ENCODE measurements around the gene RAD17.
A peak's percentile ranks its signal among the peaks of the same experiment; 100 is the strongest.

Gene RAD17

GRCh38 chr5:69414885-69415583, 45.4 kb downstream of the RAD17 start, which contains the start of gene MARVELD2:
Gene MARVELD2, plus strand, starts transcription at chr5:69415116. Its CDS starts 4,270 bp downstream, at chr5:69419386.
- peak within 1 kb of the TSS; percentile 89 for H3K4me3 ChIP-seq (ENCODE audit: low read length)
- H2BK120ac ChIP-seq (ENCODE audit: low read depth, low read length): no peak within 1 kb of the TSS
- peak within 1 kb of the TSS; percentile 17 for H3K18ac ChIP-seq (ENCODE audit: low read length)
- no peak within 1 kb of the TSS for H4K5ac ChIP-seq (ENCODE audit: low read length)
- peak within 1 kb of the TSS; percentile 79 for H3K4me2 ChIP-seq (ENCODE audit: low read length)
- H3K4ac ChIP-seq (ENCODE audit: low read depth, low read length): peak within 1 kb of the TSS; percentile 74
- peaks cover 6% of the 10 kb centered on the region for H3K36me3 ChIP-seq (ENCODE audit: control insufficient read depth, insufficient read depth, low read length)
- peak within 1 kb of the TSS; percentile 70 for H3K23ac ChIP-seq (ENCODE audit: low read length)
- peak within 1 kb of the TSS; percentile 89 for H3K9ac ChIP-seq (ENCODE audit: low read length)
- H3K27me3 ChIP-seq (ENCODE audit: insufficient read depth, low read length, poor library complexity): no peaks in the 10 kb centered on the region
- H2AK5ac ChIP-seq (ENCODE audit: low read length): no peak within 1 kb of the TSS
- H3K79me1 ChIP-seq (ENCODE audit: low read length): peaks cover 1% of the 10 kb centered on the region
- WGBS (ENCODE audit: extremely low coverage, insufficient coverage, low lambda C conversion rate): no CpG with 5 or more reads among the region's 78 CpGs
- no peak within 1 kb of the TSS for H2BK15ac ChIP-seq (replicated peaks; ENCODE audit: low read depth)
- peak; percentile 96 for DNase-seq
- peaks cover 2% of the 10 kb centered on the region for H3K4me1 ChIP-seq (ENCODE audit: control insufficient read depth, low read depth, low read length)
- H3K79me2 ChIP-seq (ENCODE audit: control insufficient read depth, insufficient read depth, low read length): peaks cover 3% of the 10 kb centered on the region
- peak within 1 kb of the TSS; percentile 90 for H3K56ac ChIP-seq (ENCODE audit: low read length)
- H4K8ac ChIP-seq (ENCODE audit: low read depth, low read length): peak within 1 kb of the TSS; percentile 56
- H3K27ac ChIP-seq (ENCODE audit: low read depth, low read length): peak within 1 kb of the TSS; percentile 71
- peak within 1 kb of the TSS; percentile 19 for H2BK5ac ChIP-seq (ENCODE audit: low read length)

GRCh38 chr5:69415584-69415958, 46.0 kb downstream of the RAD17 start:
- Histone ChIP-seq H3K4me1 (ENCODE audit: control insufficient read depth, low read depth, low read length) (peaks cover 2% of the 10 kb centered on the region), H4K8ac (ENCODE audit: low read depth, low read length) (no peak overlapping the region), H3K23ac (ENCODE audit: low read length) (peak overlapping the region; percentile 70), H3K27me3 (ENCODE audit: insufficient read depth, low read length, poor library complexity) (no peaks in the 10 kb centered on the region), H2BK5ac (ENCODE audit: low read length) (peak overlapping the region; percentile 19), H3K79me2 (ENCODE audit: control insufficient read depth, insufficient read depth, low read length) (peaks cover 3% of the 10 kb centered on the region), H4K5ac (ENCODE audit: low read length) (no peak overlapping the region), H3K79me1 (ENCODE audit: low read length) (peaks cover 1% of the 10 kb centered on the region), H2BK15ac (replicated peaks; ENCODE audit: low read depth) (no peak overlapping the region), H2AK5ac (ENCODE audit: low read length) (no peak overlapping the region), H3K18ac (ENCODE audit: low read length) (peak overlapping the region; percentile 17), H2BK120ac (ENCODE audit: low read depth, low read length) (no peak overlapping the region), H3K36me3 (ENCODE audit: control insufficient read depth, insufficient read depth, low read length) (peaks cover 6% of the 10 kb centered on the region), H3K27ac (ENCODE audit: low read depth, low read length) (peak overlapping the region; percentile 71), H3K56ac (ENCODE audit: low read length) (peak overlapping the region; percentile 90), H3K4me2 (ENCODE audit: low read length) (peak overlapping the region; percentile 79), H3K4me3 (ENCODE audit: low read length) (peak overlapping the region; percentile 89), H3K4ac (ENCODE audit: low read depth, low read length) (peak overlapping the region; percentile 74), H3K9ac (ENCODE audit: low read length) (peak overlapping the region; percentile 89)
- DNase-seq: peak; percentile 53
- WGBS (ENCODE audit: extremely low coverage, insufficient coverage, low lambda C conversion rate): no CpG with 5 or more reads among the region's 18 CpGs

GRCh38 chr5:69416180-69416579, 46.6 kb downstream of the RAD17 start:
- Histone ChIP-seq H2BK120ac (ENCODE audit: low read depth, low read length) (no peak overlapping the region), H3K18ac (ENCODE audit: low read length) (no peak overlapping the region), H3K4me1 (ENCODE audit: control insufficient read depth, low read depth, low read length) (peaks cover 2% of the 10 kb centered on the region), H4K8ac (ENCODE audit: low read depth, low read length) (no peak overlapping the region), H3K23ac (ENCODE audit: low read length) (no peak overlapping the region), H3K9ac (ENCODE audit: low read length) (peak overlapping the region; percentile 23), H3K27me3 (ENCODE audit: insufficient read depth, low read length, poor library complexity) (no peaks in the 10 kb centered on the region), H2BK5ac (ENCODE audit: low read length) (no peak overlapping the region), H3K4ac (ENCODE audit: low read depth, low read length) (no peak overlapping the region), H3K4me3 (ENCODE audit: low read length) (no peak overlapping the region), H3K36me3 (ENCODE audit: control insufficient read depth, insufficient read depth, low read length) (peaks cover 6% of the 10 kb centered on the region), H3K79me2 (ENCODE audit: control insufficient read depth, insufficient read depth, low read length) (peaks cover 3% of the 10 kb centered on the region), H4K5ac (ENCODE audit: low read length) (no peak overlapping the region), H3K4me2 (ENCODE audit: low read length) (peak overlapping the region; percentile 13), H3K79me1 (ENCODE audit: low read length) (peaks cover 1% of the 10 kb centered on the region), H2AK5ac (ENCODE audit: low read length) (no peak overlapping the region), H2BK15ac (replicated peaks; ENCODE audit: low read depth) (no peak overlapping the region), H3K27ac (ENCODE audit: low read depth, low read length) (no peak overlapping the region), H3K56ac (ENCODE audit: low read length) (no peak overlapping the region)
- WGBS (ENCODE audit: extremely low coverage, insufficient coverage, low lambda C conversion rate): no CpG with 5 or more reads among the region's 6 CpGs
- peak; percentile 44 for DNase-seq

GRCh38 chr5:69416699-69417098, 47.1 kb downstream of the RAD17 start:
- Histone ChIP-seq H2BK5ac (ENCODE audit: low read length) (no peak overlapping the region), H3K9ac (ENCODE audit: low read length) (no peak overlapping the region), H4K5ac (ENCODE audit: low read length) (no peak overlapping the region), H3K27ac (ENCODE audit: low read depth, low read length) (no peak overlapping the region), H3K4ac (ENCODE audit: low read depth, low read length) (no peak overlapping the region), H3K27me3 (ENCODE audit: insufficient read depth, low read length, poor library complexity) (no peaks in the 10 kb centered on the region), H2AK5ac (ENCODE audit: low read length) (no peak overlapping the region), H3K4me3 (ENCODE audit: low read length) (no peak overlapping the region), H3K56ac (ENCODE audit: low read length) (peak overlapping the region; percentile 47), H3K79me2 (ENCODE audit: control insufficient read depth, insufficient read depth, low read length) (peaks cover 3% of the 10 kb centered on the region), H3K36me3 (ENCODE audit: control insufficient read depth, insufficient read depth, low read length) (peaks cover 4% of the 10 kb centered on the region), H3K4me1 (ENCODE audit: control insufficient read depth, low read depth, low read length) (peaks cover 2% of the 10 kb centered on the region), H3K4me2 (ENCODE audit: low read length) (no peak overlapping the region), H3K23ac (ENCODE audit: low read length) (peak overlapping the region; percentile 81), H3K79me1 (ENCODE audit: low read length) (peaks cover 1% of the 10 kb centered on the region), H2BK120ac (ENCODE audit: low read depth, low read length) (no peak overlapping the region), H3K18ac (ENCODE audit: low read length) (no peak overlapping the region), H2BK15ac (replicated peaks; ENCODE audit: low read depth) (no peak overlapping the region), H4K8ac (ENCODE audit: low read depth, low read length) (no peak overlapping the region)
- no peak for DNase-seq

- Histone ChIP-seq H2BK120ac (ENCODE audit: low read depth, low read length) (no peak overlapping the region), H2AK5ac (ENCODE audit: low read length) (no peak overlapping the region), H3K4ac (ENCODE audit: low read depth, low read length) (no peak overlapping the region), H3K79me1 (ENCODE audit: low read length) (peaks cover 1% of the 10 kb centered on the region), H4K5ac (ENCODE audit: low read length) (no peak overlapping the region), H3K23ac (ENCODE audit: low read length) (no peak overlapping the region), H3K27ac (ENCODE audit: low read depth, low read length) (no peak overlapping the region), H3K4me3 (ENCODE audit: low read length) (no peak overlapping the region), H3K79me2 (ENCODE audit: control insufficient read depth, insufficient read depth, low read length) (peaks cover 3% of the 10 kb centered on the region), H2BK15ac (replicated peaks; ENCODE audit: low read depth) (no peak overlapping the region), H4K8ac (ENCODE audit: low read depth, low read length) (no peak overlapping the region), H2BK5ac (ENCODE audit: low read length) (no peak overlapping the region), H3K36me3 (ENCODE audit: control insufficient read depth, insufficient read depth, low read length) (peaks cover 4% of the 10 kb centered on the region), H3K9ac (ENCODE audit: low read length) (no peak overlapping the region), H3K27me3 (ENCODE audit: insufficient read depth, low read length, poor library complexity) (no peaks in the 10 kb centered on the region), H3K4me2 (ENCODE audit: low read length) (no peak overlapping the region), H3K18ac (ENCODE audit: low read length) (no peak overlapping the region), H3K4me1 (ENCODE audit: control insufficient read depth, low read depth, low read length) (peaks cover 2% of the 10 kb centered on the region), H3K56ac (ENCODE audit: low read length) (no peak overlapping the region)
- no peak for DNase-seq
- WGBS (ENCODE audit: extremely low coverage, insufficient coverage, low lambda C conversion rate): no CpG with 5 or more reads among the region's 3 CpGs
These were observed 48.9 kb downstream of the RAD17 start for GRCh38 chr5:69418554-69418953.

Measured in mesendoderm (in vitro differentiated cells).